ENCODE measurements around the gene PPP2R2C.

Gene PPP2R2C

DNA sequence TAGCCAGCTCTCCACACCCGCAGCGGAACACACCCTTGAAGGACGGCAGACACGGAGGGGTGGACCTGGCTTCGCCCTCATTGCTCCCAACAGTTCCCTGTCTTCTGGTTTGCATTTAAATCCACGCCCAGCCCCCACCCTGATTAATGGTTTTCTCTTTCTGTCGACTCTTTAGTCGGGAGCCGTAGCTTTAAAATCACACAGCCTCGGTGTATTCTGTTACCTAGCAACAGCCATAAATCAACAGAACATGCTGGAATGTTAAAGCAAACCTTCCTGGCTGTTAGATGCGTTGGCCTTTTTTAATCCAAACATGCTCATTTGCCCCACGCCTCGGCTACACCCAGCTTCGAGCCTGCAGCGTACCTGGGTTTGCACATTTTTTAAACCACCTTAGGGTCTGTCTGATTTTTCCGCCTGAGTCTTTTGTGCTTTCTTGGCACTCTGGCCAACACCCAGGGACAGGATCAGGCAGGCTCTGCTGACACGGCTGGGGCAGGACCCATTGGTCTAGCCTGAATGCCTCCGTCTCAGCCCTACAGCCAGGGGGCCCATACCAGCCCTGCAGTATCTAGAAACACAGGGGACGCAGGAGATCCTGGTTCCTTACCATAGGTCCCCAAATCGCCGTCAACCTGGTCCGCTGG, 21.4 kb upstream of the PPP2R2C start:
- DNase-seq = no peak

DNA sequence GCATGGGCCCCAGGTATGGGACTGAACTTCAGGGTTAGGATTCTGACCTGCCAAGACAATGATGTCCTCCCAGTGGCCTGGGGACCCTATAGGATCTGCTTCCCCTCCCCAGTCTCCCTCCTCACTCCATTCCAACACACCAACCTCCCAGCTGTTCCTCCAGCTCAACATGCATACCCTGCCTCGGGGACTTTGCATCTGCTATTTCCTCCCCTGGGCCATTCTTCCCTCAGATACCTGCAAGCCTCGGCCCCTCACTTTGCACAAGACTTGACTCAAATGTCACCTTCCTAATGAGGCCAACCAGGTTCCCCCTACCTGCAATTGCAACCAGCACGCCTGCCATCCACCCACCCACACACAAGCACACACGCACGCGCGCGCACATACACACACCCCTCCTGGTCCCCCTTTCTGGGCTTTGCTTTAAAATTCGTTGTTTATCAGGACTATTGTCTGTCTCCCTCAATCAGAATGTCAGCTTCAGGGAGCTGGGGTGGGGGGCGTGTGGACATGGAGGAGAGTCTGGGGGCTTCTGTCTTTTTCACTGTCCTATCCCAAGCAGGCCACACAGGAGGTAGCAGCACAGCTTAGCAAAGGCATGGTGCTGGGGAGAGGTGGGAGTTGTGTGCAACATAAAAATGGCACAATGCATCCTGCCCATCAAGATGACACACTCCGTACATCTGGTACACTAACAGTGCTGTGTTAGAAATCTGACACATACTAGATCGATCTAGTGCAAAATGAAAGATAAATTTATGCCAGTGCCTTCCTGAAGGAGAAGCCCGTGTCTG, 20.6 kb upstream of the PPP2R2C start:
- no peak for DNase-seq

DNA sequence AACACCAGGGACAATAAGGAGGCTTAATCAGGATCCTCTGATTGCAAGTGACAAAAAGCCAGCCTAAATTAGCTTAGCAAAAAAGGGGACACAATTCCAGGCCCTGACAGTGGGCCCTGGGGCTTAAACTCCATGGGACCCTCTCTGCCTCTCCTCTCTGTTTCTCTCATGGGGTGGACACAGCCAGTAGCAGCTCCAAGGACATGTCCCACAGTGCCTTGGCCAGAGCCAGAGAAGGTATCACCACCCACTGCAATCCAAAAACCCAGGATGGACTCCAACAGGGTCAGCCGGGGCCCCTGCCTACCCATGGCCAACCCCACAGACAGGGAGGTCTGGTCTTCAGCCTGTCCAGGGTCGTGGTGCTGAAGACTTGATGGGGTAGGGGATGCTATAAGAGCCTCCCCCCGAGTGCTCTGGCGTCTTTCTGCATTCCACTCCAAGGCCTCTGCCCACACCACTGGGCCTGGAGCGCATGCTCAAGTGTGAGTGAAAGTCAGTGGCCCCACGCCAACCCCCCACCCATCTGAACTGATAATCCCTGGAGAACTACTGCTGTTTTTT, 19.7 kb upstream of the PPP2R2C start:
- no peak for DNase-seq

DNA sequence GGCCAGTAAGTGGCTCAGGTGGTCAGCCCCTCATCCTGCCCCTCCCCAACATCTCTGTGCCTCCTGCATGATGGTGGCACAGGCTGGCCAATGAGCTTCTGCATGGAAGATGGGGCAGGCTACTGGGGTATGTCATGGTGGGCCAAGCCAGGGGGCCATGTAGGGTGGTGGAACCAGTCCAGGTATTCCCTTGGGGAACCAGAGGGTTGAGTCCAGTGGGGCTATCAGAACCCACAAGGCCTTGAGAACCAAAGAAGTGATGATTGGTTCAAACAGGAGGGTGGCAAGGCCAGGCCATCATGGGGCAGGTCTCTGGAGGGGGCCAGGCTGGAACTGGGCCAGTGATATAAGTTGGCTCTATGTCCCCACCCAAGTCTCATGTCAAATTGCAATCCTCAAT, 18.8 kb upstream of the PPP2R2C start:
- no peak for DNase-seq

DNA sequence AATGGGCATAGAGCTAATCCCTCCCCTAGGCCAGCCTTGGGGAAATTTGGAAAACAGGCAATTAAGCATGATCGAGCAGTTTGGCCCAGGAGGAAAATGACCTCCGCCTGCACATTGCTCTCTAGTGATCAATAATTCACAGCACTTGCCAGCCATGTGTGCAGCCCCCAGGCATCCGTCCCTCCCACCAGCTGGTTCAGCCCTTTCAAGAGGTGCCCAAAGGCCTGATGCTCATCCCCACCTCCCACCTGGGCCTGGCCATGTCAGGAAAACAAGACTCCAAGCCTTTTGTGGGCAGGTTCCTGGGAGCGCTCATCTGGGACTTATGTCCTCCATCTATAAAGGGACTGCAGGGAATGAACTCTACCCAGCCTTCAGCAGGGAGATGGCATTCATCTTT, 17.5 kb upstream of the PPP2R2C start:
- no peak for DNase-seq

DNA sequence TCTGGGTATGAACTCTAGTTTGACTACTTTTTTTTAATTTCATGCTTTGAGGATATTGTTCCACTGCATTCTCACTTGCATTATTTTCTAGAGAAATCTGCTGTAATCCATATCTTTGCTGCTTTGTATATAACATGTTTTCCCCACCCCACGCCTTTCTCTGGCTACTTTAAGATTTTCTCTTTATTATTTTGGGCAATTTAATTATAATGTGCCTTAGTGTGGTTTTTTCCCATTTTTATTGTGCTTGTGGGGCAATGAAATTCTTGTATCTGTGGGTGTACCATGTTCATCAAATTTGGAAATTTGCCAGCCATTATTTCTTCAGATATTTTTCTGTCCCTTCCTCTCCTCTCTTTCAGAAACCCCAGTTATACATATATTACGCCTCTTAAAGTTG, 15.1 kb upstream of the PPP2R2C start:
- DNase-seq = no peak

DNA sequence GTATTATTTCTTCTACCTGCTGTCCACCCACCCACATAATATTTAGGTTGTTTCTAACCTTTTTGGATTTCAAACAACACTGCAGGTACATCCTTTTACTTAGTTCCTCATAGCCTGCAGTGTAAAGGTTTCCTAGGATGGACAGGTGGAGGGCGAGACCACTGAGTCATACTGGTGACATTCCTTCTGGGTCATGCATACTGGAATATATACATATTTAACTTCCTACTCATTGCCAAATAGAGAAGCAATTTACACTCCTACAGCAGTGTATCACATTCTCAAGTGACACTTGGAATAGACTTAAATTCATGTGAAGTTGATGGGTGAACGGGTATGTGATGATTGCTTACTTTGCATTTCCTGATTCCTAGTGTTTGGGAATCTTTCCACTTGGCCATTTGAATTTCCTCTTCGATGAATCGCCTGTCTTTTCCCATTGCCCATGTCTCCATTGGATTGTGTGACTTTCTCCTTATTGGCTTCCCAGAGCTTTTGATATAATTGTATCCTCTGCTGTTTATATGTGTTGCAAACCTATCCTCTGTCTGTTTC, 8.2 kb upstream of the PPP2R2C start:
- no peak for DNase-seq

DNA sequence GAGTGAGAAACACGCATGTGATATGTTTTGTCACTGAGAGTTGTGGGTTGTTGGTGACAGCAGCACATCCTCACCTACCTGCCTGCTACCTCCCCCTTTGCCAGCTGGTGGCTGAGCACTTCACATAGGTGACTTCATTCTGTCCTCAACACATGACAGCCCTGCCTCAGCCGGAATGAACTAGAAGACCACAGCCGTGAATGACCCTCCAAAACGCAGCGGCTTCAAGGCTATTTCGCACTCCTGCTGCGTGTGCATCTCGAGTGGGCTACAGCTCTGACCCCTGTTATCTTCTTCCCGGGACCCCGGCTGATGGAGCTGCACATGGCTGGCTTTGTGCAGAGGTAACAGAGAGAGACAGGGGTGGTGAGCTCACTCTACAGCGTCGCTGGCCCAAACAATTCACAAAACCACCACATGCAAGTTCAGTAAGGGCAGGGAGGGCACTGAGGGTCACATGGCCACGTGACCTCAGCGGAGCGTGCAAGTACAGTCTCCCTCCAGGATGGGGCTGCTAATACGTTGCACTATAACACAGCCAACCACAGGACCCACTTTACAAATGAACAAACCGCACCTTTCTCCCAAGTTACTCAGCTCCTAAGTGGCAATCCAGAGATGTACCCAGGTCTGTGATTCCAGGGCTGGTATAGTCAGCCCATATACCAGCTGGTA, 6.3 kb upstream of the PPP2R2C start:
- no peak for DNase-seq

DNA sequence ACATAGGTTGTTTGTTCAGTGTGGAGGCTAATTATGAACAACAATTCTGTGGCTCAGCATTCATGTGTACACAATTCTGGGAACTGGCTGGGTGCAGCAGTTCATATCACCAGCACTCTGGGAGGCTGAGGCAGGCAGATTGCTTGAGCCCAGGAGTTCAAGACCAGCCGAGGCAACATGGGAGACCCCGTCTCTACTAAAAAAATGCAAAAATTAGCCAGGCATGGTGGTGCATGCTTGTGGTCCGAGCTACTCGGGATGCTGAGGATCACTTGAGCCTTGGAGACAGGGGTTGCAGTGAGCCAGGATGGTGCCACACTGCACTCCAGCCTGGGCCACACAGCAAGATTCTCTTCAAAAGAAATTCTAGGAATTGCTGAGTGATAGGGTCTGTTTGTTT, 4.5 kb upstream of the PPP2R2C start:
- no peak for DNase-seq

DNA sequence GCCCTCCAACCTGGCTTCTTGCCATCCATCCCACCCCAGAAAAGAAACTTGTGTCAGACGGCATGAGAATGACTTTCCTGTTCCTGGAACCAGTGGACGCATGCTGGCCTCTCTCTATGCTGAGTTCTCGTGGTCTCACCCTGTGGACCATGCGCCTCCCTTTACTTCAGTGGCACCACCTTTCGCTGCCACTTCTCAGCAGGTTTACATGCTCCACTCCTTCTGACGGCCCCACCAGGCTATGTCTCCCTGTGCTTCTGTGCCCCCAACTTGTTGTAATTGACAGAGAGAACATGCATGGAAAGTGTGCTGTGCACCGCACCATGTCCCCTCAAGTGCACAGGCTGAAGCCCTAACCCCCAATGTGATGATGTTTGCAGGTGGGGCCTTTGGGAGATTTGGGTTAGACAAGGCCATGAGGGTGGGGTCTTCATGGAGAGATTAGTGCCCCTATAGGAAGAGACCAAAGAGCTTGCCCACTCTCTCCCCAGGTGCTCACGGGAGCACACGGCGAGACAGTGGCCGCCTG, 3.1 kb upstream of the PPP2R2C start:
- no peak for DNase-seq

DNA sequence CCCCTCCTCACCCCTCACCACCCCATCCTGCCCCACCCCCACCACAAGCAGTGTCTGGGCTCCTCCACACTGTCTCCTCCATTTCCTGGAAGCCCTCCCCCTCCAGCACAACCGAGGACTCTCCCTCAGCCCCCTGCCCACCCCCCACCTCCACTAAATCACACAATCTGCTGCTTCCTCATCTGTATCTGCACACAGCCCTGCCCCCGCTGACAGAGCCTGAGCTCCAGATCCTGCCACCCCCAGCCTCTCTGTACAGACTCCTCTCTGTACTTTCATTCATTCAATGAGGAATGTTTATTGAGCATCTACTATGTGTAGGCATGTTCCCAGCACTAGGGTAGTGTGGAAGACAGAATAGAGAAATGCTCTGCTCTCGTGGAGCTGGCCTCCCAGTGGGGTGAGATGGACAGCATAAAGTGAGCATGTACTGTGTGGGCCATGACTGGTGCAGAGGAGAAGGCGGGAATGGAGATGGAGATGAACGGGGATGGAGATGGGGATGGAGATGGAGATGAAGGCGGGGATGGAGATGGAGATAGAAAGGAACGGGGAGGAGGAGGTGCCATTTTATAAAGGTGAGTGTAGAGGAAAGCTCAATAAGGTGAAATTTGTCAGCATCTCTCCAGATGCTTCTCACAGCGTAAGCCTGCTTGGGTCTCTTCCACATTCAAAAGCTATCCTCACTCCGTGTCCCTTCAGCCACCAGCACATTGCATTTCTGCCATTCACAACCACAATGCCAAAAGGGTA, 2.5 kb upstream of the PPP2R2C start:
- DNase-seq = no peak

DNA sequence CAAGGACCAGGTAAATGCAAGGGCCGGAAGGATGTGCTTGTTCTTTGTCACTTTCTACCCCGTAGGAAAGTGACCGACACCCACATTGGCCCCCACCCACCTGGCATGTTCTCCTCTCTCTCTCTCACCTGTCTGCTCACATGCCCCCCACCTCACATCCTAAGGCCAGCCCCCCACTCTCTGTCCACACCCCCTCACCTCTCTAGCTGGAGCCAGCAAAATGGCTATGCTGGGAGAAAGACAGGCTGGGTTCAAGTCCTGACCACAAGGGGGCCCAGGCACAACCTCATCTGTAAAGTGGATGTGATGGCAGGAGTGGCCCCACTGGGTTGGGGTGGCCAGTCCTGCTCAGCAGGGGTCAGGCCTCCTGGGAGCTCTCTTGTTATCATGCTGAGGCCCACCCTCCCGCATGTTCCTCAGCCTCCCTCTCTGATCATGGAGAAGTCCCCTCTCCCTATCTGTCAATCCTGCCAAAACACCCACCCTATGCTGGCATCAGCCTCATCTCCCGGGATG, 1.7 kb upstream of the PPP2R2C start:
- no peak for DNase-seq

DNA sequence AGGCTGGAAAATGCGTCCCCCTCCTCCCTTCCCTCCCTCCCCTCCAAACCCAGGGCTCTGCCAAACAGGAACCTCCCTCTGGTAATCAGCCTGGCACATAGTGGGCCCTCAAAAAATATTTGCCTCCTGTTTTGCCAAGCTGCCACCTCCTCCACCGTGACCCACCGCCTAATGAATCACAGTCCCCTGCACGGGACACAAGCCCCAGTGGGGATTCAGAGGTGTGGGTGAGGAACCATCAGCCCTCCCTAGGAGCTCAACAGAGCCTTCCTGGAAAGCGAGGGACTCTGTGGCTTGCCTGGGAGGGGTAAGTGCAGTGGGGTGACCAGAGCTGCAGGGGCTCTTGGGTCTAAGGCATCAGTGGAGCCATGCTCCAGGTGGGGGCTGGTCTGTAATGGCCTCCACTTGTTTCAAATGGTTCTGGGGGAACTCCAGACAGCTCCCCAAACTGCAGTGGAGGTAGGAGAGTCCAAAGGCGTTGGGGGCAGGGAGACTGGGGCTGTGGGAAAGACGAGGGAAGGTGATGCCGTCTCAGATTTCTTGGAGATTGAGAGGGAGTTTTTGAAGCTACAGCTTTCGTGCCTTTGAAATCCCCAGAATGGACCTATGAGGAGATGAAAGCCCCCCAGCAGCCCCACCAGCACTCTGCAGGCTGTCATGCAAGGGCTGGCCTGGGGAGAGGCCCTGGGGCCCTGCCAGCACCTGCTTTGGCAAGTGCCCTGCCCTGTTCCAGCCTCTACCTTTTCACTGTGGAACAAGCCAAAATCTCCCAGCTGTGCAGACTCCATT, 1.0 kb upstream of the PPP2R2C start:
- DNase-seq = no peak

DNA sequence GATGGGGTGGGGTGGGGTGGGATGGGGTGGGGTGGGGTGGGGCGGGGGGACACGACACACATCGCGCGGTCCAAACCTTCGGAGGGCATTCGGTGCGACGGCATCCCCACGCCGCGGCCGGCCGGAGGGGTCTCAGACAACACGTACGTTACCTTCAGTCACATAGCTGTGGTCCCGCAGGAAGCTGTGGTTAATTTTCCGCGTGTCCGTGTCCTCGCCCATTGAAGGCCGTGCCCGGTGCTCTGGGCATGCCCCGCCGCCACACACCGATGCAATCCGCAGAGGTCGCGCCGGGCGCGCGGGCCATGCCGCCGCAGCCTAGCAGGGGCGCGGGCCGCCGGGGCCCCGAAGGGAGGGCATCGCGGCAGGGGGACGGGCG, 417 bp downstream of the PPP2R2C start:
- no peak for DNase-seq

DNA sequence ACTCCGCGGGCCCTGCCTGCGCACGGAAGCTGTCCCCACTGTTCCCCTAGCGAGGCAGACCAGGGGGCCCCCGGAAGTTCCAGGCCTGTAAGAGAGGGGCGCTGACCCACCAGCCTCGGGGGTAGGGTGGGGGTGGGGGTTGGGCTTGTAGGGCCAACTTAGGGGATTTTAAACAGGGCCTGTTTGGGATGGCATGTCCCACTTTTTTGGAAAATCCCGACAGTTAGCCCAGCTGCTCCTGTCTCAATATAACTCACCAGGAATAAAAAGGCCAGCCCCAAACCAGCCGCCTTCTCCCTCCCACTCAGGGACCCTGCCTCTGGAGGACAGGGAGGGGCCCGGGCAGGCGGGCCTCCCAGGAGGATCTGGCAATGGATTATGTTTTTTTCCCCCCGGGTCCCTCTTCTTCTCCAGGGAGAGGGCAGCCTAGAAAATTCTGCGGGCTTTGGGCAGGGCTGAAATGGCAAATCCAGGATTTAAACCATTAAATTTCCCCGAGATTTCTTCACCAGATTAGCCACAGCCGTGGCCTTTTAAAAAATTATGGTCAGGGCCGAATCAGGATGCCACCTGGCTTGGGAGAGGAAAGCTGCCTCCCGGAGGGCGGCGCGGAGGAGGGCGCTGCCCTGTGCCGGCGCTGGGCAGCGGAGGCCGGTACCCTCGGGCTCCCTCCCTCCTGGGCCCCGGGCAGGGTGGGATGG, 957 bp downstream of the PPP2R2C start:
- DNase-seq = no peak

DNA sequence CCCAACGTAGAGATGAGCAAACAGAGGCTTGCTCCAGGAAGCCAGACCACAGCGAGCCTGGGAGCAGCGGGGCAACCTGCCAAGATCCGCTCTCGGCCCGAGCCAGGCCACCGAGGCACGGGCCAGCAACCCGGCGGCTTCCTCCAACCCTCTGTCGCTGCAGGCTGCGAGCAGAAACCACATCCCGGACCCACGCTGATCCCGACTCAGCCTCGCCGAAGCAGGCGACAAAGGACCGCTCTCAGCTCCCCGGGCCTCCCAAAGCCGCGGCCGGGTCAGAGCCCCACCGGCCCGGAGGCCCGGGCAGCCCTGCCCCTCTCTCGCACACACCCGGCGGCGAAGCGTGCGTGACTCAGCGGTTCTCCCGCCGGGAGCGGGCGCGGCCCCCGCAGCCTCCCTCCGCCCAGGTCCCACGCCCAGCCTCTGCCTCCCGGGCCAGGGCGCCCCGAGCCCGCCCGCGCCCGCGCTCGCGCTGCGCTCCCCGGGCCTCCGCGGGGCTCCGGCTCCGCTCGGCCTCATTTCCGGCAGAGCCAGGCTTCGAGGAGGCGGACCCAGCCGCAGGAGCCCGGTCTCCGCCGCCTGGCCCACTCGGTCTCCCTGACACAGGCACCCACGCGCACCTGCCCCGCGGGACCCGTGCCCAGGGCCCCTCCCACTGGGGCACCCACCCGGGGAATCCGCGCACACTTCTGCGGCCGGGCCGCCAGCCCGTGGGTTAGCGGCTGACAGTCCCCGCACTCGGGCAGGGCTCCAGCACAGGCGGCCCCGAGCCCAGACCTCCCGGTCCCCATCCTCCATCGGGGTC, 1.7 kb downstream of the PPP2R2C start:
- DNase-seq = no peak

DNA sequence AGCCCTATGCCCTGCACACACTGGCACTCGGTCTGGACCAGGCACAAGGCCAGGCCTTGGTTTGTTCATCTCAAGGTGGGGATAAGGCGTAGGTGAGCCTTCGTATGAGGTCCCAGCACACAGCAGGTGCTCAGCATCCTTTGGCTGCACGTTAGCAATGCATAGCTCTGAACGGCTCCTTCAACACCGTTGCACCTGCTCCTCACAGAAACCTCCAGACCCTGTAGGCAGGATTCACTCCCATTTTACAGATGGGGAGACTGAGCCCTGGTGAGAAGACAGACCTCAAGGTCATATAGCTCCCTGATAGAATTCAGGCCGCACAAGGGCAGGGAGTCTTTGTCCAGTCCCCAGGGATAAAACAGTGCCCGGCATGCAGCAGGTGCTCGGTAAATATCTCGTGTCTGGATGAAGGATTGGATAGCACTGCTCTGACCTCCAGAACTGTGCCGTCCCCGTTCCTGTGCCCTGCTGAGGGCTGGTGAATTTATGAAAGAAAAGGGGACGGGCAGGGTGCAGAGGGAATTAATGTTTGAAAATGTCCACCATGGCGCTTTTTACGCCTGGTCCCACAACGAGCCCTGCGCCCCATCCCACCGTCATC, 2.4 kb downstream of the PPP2R2C start:
- DNase-seq = no peak

DNA sequence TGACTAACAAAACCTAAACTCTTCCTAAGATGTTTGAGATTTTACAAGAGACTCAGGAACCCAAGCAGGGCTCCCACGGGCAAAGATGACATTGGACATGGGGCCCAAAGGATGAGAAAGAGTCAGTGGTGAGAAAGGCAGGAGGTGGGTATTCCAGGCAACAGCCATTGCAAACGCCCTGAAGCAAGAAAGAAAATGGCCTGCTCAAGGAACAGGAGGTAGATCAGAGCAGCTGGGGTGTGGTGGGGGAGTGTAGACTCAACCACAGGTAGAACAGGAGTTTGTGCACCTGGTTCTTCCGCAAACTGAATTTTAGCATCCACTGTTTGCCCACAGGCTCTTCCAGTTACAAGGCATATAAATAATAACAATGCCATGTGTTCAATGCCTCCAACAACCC, 3.3 kb downstream of the PPP2R2C start:
- DNase-seq = no peak

DNA sequence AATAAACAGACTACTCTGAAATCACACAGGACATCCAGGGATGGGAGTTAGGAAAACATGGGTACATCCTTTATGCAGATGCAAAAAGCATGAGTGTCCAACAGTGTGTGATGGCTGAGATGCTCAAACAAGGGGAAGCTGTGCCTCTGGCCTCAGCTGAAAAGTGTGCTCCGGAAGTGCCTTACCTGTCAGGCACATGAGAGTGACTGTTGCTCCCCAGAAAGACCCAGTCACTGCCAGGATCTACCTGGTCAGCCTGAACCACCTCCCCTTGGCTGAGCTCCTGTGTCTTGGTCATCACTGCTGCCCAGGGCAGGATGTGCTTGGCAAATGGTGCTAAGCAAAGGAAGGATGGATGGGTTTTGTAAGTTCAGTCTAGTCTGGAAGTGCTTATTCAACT, 4.0 kb downstream of the PPP2R2C start:
- no peak for DNase-seq

DNA sequence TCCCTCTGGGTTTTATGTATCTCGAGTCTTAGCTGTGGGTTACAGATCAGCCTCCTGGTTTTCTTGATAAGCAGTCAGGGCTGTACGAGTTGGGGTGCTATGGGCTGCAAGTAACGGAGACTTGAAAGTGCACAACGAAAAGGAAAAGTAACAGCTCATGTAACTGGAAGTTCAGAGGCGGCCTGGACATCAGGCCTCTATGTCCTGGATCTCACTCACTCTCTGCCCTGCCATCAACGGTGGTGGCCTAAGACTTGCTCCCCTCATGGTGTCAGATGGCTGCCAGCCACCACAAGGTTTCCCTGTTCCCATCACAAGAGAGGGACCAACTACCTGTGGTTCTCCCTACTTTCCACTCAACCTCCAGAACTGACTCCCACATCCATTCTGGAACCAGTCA, 4.8 kb downstream of the PPP2R2C start:
- no peak for DNase-seq
